Astrocyte (in vitro differentiated cells and primary cell): Measurements from ENCODE around the gene ARHGAP28.

Source experiments
- EZH2 ChIP-seq: IDR thresholded peaks from 2 replicates; pipeline ENCODE4 v1.6.1; 2012; ENCODE audit warnings: mild to moderate bottlenecking, low read length, inconsistent platforms; ENCODE audit not compliant: insufficient read depth
- TF ChIP-seq, protein P1 (sequence below): IDR thresholded peaks from 2 replicates; pipeline ENCODE4 v1.5.1; 2011; ENCODE audit warnings: low read depth, mild to moderate bottlenecking, inconsistent platforms, low read length, moderate library complexity; ENCODE audit not compliant: insufficient read depth

DNA sequence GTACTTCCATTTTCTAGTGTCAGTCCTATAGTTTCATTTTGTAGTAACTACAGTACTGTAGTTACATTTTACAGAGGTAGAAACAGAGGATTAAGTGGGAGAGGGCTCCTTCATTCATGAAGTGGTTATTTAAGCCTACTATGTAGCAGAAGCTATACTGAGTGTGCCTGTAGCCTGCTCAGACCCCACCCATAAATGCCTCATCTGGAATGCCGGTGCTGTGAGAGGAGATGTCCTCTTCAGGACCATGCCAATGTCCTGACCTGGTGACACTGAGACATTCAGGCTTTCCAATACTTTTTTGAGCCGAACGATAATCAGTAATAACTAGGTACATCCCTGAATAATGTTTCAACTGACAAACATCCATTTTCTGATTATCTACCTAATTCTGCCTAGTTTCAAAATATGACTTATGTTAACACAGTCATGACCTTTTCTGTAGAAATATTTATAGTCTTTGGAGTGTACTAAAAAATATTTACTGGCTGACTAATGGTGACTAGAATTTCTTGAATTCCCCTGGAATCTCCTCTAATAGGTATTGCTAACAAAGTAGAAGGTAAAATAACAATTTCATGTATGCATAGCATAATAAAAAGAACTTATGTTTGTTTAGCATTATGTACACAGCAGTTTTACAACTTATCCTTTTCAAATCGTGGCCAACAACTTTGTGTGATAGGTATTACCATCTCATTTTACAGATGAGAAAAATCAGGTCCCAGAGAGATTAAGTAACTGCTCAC lies 10.2 kb upstream of the ARHGAP28 start:
- TF ChIP-seq, protein P1, sequence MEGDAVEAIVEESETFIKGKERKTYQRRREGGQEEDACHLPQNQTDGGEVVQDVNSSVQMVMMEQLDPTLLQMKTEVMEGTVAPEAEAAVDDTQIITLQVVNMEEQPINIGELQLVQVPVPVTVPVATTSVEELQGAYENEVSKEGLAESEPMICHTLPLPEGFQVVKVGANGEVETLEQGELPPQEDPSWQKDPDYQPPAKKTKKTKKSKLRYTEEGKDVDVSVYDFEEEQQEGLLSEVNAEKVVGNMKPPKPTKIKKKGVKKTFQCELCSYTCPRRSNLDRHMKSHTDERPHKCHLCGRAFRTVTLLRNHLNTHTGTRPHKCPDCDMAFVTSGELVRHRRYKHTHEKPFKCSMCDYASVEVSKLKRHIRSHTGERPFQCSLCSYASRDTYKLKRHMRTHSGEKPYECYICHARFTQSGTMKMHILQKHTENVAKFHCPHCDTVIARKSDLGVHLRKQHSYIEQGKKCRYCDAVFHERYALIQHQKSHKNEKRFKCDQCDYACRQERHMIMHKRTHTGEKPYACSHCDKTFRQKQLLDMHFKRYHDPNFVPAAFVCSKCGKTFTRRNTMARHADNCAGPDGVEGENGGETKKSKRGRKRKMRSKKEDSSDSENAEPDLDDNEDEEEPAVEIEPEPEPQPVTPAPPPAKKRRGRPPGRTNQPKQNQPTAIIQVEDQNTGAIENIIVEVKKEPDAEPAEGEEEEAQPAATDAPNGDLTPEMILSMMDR = no peak
- TF ChIP-seq EZH2 = no peak
